NT2/D1 (cell line): ENCODE data around the gene GNPAT.

Experiments
- DNase-seq: peaks from one replicate; pipeline ENCODE4 v3.0.0-alpha.2; 2011; ENCODE audit warnings: low read depth, low spot score
- H3K27me3 ChIP-seq: 2 replicates; pipeline ENCODE4 v1.6.0; 2011; ENCODE audit warnings: mild to moderate bottlenecking; ENCODE audit not compliant: insufficient read length, insufficient read depth
- H3K36me3 ChIP-seq: 2 replicates; pipeline ENCODE4 v1.6.1; 2011; ENCODE audit warnings: mild to moderate bottlenecking, low read length, mixed read lengths; ENCODE audit not compliant: insufficient read depth, insufficient read length
- H3K4me1 ChIP-seq: 2 replicates; pipeline ENCODE4 v1.5.1; 2011; ENCODE audit not compliant: insufficient read depth, insufficient read length
- H3K4me3 ChIP-seq: 2 replicates; pipeline ENCODE4 v1.5.1; 2011; ENCODE audit warnings: low read depth; ENCODE audit not compliant: insufficient read length
- H3K9ac ChIP-seq: 2 replicates; pipeline ENCODE4 v1.6.0; 2011; ENCODE audit warnings: low read depth; ENCODE audit not compliant: insufficient read length
- H3K9me3 ChIP-seq: 2 replicates; pipeline ENCODE4 v1.5.1; 2011; ENCODE audit warnings: mild to moderate bottlenecking, low read length; ENCODE audit not compliant: insufficient read depth
- SUZ12 ChIP-seq: IDR thresholded peaks from 2 replicates; pipeline ENCODE4 v1.6.1; 2011; ENCODE audit not compliant: insufficient read length, insufficient read depth; ENCODE audit errors: extremely low read depth
- YY1 ChIP-seq: IDR thresholded peaks from 2 replicates; pipeline ENCODE4 v1.6.1; 2011; ENCODE audit not compliant: insufficient read length, insufficient read depth
- ZNF274 ChIP-seq: IDR thresholded peaks from 2 replicates; pipeline ENCODE4 v1.6.1; 2011; ENCODE audit warnings: mild to moderate bottlenecking, low read depth, low read length

Gene GNPAT

GRCh38 chr1:231199868-231200267, 41.1 kb upstream of the GNPAT start:
- DNase-seq, result no peak
- no peak overlapping the region for H3K9ac ChIP-seq
- H3K27me3 ChIP-seq, result peaks cover 65% of the 10 kb centered on the region
- no peak overlapping the region for H3K4me3 ChIP-seq
- H3K4me1 ChIP-seq, result no peaks in the 10 kb centered on the region
- no peaks in the 10 kb centered on the region for H3K9me3 ChIP-seq
- no peaks in the 10 kb centered on the region for H3K36me3 ChIP-seq
- no peak for TF ChIP-seq YY1
- no peak for TF ChIP-seq ZNF274
- no peak for TF ChIP-seq SUZ12

GRCh38 chr1:231200388-231201031, 40.5 kb upstream of the GNPAT start:
- H3K9ac ChIP-seq, result no peak overlapping the region
- TF ChIP-seq SUZ12 (no peak), ZNF274 (no peak), YY1 (no peak)
- H3K4me1 ChIP-seq, result no peaks in the 10 kb centered on the region
- peaks cover 71% of the 10 kb centered on the region for H3K27me3 ChIP-seq
- H3K4me3 ChIP-seq, result no peak overlapping the region
- H3K36me3 ChIP-seq, result no peaks in the 10 kb centered on the region
- no peaks in the 10 kb centered on the region for H3K9me3 ChIP-seq
- no peak for DNase-seq

- Histone ChIP-seq H3K36me3 (no peaks in the 10 kb centered on the region), H3K9me3 (no peaks in the 10 kb centered on the region), H3K4me3 (no peak overlapping the region), H3K4me1 (no peaks in the 10 kb centered on the region), H3K9ac (no peak overlapping the region), H3K27me3 (peaks cover 77% of the 10 kb centered on the region)
- DNase-seq, result no peak
- no peak for TF ChIP-seq SUZ12
- TF ChIP-seq ZNF274, result no peak
- no peak for TF ChIP-seq YY1
Observed at GRCh38 chr1:231201375-231201978, 39.5 kb upstream of the GNPAT start.

- Histone ChIP-seq H3K36me3 (no peaks in the 10 kb centered on the region), H3K4me3 (no peak overlapping the region), H3K4me1 (no peaks in the 10 kb centered on the region), H3K9me3 (no peaks in the 10 kb centered on the region), H3K27me3 (peaks cover 83% of the 10 kb centered on the region), H3K9ac (no peak overlapping the region)
- no peak for DNase-seq
- no peak for TF ChIP-seq ZNF274
Observed at GRCh38 chr1:231201979-231202633, 38.9 kb upstream of the GNPAT start.

GRCh38 chr1:231203259-231204057, 37.6 kb upstream of the GNPAT start:
- no peak for TF ChIP-seq ZNF274
- TF ChIP-seq SUZ12, result no peak
- TF ChIP-seq YY1, result no peak
- no peaks in the 10 kb centered on the region for H3K9me3 ChIP-seq
- no peak overlapping the region for H3K9ac ChIP-seq
- no peak for DNase-seq
- H3K4me1 ChIP-seq, result no peaks in the 10 kb centered on the region
- peaks cover 88% of the 10 kb centered on the region for H3K27me3 ChIP-seq
- H3K36me3 ChIP-seq, result no peaks in the 10 kb centered on the region
- no peak overlapping the region for H3K4me3 ChIP-seq

GRCh38 chr1:231206856-231207255, 34.2 kb upstream of the GNPAT start:
- H3K27me3 ChIP-seq, result peaks cover 84% of the 10 kb centered on the region
- no peak overlapping the region for H3K4me3 ChIP-seq
- no peaks in the 10 kb centered on the region for H3K9me3 ChIP-seq
- no peak overlapping the region for H3K9ac ChIP-seq
- no peaks in the 10 kb centered on the region for H3K36me3 ChIP-seq
- TF ChIP-seq ZNF274, result no peak
- TF ChIP-seq SUZ12, result no peak
- TF ChIP-seq YY1, result no peak
- no peak for DNase-seq
- H3K4me1 ChIP-seq, result peaks cover 5% of the 10 kb centered on the region

- H3K9ac ChIP-seq, result no peak overlapping the region
- no peak for DNase-seq
- no peaks in the 10 kb centered on the region for H3K36me3 ChIP-seq
- H3K27me3 ChIP-seq, result peaks cover 78% of the 10 kb centered on the region
- H3K9me3 ChIP-seq, result no peaks in the 10 kb centered on the region
- H3K4me3 ChIP-seq, result no peak overlapping the region
- TF ChIP-seq YY1, result no peak
- no peak for TF ChIP-seq ZNF274
- no peak for TF ChIP-seq SUZ12
- H3K4me1 ChIP-seq, result peaks cover 5% of the 10 kb centered on the region
Observed at GRCh38 chr1:231207437-231207836, 33.6 kb upstream of the GNPAT start.
